HG03565 (cell line): ENCODE data around the gene PDXDC1.
"Not testable (repeated sequence)": the region's sequence is repeated elsewhere in the genome, so short reads cannot be mapped to it uniquely, and the experiment has no call there.

Experiments
- ATAC-seq: cut with Tn5 transposase; IDR thresholded peaks from one replicate; pipeline ENCODE4 v1.9.1; 2021; ENCODE audit warnings: mild to moderate bottlenecking, moderate library complexity; ENCODE audit not compliant: unreplicated experiment

Gene PDXDC1

GRCh38 chr16:15154650-15155562 is 180.1 kb downstream of the PDXDC1 start:
- ATAC-seq, result peak; percentile 64

GRCh38 chr16:15157644-15158043 is 182.8 kb downstream of the PDXDC1 start:
- ATAC-seq, result not testable (repeated sequence)

- not testable (repeated sequence) for ATAC-seq
Measured at GRCh38 chr16:15159671-15160070, 184.8 kb downstream of the PDXDC1 start.

GRCh38 chr16:15160571-15160970 is 185.7 kb downstream of the PDXDC1 start:
- ATAC-seq, result not testable (repeated sequence)

- ATAC-seq, result not testable (repeated sequence)
Measured at GRCh38 chr16:15163055-15163454, 188.2 kb downstream of the PDXDC1 start.

GRCh38 chr16:15166177-15166576 is 191.4 kb downstream of the PDXDC1 start:
- not testable (repeated sequence) for ATAC-seq

- ATAC-seq, result not testable (repeated sequence)
Measured at GRCh38 chr16:15168303-15168702, 193.5 kb downstream of the PDXDC1 start.

GRCh38 chr16:15168953-15169652 is 194.3 kb downstream of the PDXDC1 start:
- ATAC-seq, result not testable (repeated sequence)

- ATAC-seq, result not testable (repeated sequence)
Measured at GRCh38 chr16:15179909-15180308, 205.1 kb downstream of the PDXDC1 start.

- not testable (repeated sequence) for ATAC-seq
Measured at GRCh38 chr16:15180946-15181345, 206.1 kb downstream of the PDXDC1 start.

- not testable (repeated sequence) for ATAC-seq
Measured at GRCh38 chr16:15184000-15184399, 209.2 kb downstream of the PDXDC1 start.
